ENCODE results near the gene PKD1. TPM values are rescaled to one million over a fixed set of nuclear protein-coding genes. Genes with fewer than 3 reads are reported as not detected.

Gene PKD1
- total RNA-seq, 2 donors from 2014 or later, result 218 to 276 TPM

GRCh38 chr16:2172688-2173335 is 37.1 kb upstream of the PKD1 start:
- DNase-seq (ENCODE audit: low spot score), result no peak
- Histone ChIP-seq H3K4me1 (no peaks in the 10 kb centered on the region), H3K9me3 (no peaks in the 10 kb centered on the region), H3K36me3 (peaks cover 55% of the 10 kb centered on the region), H3K27ac (no peak overlapping the region), H3K27me3 (no peaks in the 10 kb centered on the region), H3K4me3 (no peak overlapping the region)
- TF ChIP-seq CTCF (IDR thresholded peaks at IDR 0.05), result no peak

- TF ChIP-seq CTCF (IDR thresholded peaks at IDR 0.05), result no peak
Observed at GRCh38 chr16:2171601-2172178, 36.0 kb upstream of the PKD1 start.

GRCh38 chr16:2170587-2171435 is 35.1 kb upstream of the PKD1 start:
- TF ChIP-seq CTCF (IDR thresholded peaks at IDR 0.05), result no peak
- peak overlapping the region; percentile 16 to 36 for H3K27ac ChIP-seq

More at GRCh38 chr16:2171601-2172178, 36.0 kb upstream of the PKD1 start:
- DNase-seq (ENCODE audit: low spot score), result no peak
- no peaks in the 10 kb centered on the region for H3K4me1 ChIP-seq
- no peak overlapping the region for H3K27ac ChIP-seq
- no peaks in the 10 kb centered on the region for H3K27me3 ChIP-seq
- no peaks in the 10 kb centered on the region for H3K9me3 ChIP-seq
- no peak overlapping the region for H3K4me3 ChIP-seq
- H3K36me3 ChIP-seq, result peaks cover 61% of the 10 kb centered on the region

GRCh38 chr16:2170080-2170479 is 34.4 kb upstream of the PKD1 start:
- peak overlapping the region; percentile 23 to 39 for H3K4me3 ChIP-seq
- no peak for DNase-seq (ENCODE audit: low spot score)
- H3K9me3 ChIP-seq, result no peaks in the 10 kb centered on the region
- no peak for TF ChIP-seq CTCF (IDR thresholded peaks at IDR 0.05)
- H3K27me3 ChIP-seq, result no peaks in the 10 kb centered on the region
- H3K36me3 ChIP-seq, result peaks cover 59% of the 10 kb centered on the region
- H3K4me1 ChIP-seq, result no peaks in the 10 kb centered on the region
- peak overlapping the region; percentile 36 to 43 for H3K27ac ChIP-seq

More at GRCh38 chr16:2170587-2171435, 35.1 kb upstream of the PKD1 start:
- Histone ChIP-seq H3K4me3 (peak overlapping the region; percentile 23 to 39), H3K9me3 (no peaks in the 10 kb centered on the region), H3K27me3 (no peaks in the 10 kb centered on the region), H3K4me1 (no peaks in the 10 kb centered on the region), H3K36me3 (peaks cover 64% of the 10 kb centered on the region)
- DNase-seq (ENCODE audit: low spot score), result no peak

- peaks cover 33% of the 10 kb centered on the region for H3K36me3 ChIP-seq
Observed at GRCh38 chr16:2167068-2167638, 31.5 kb upstream of the PKD1 start.

More at GRCh38 chr16:2167068-2167638, 31.5 kb upstream of the PKD1 start:
- Histone ChIP-seq H3K4me3 (no peak overlapping the region), H3K9me3 (no peaks in the 10 kb centered on the region), H3K4me1 (no peaks in the 10 kb centered on the region), H3K27me3 (no peaks in the 10 kb centered on the region), H3K27ac (no peak overlapping the region)
- no peak for DNase-seq (ENCODE audit: low spot score)
- no peak for TF ChIP-seq CTCF (IDR thresholded peaks at IDR 0.05)
